Stimulated activated CD8-positive, alpha-beta memory T cell treated with anti-CD3 and anti-CD28 coated beads, Interleukin-7, amount 100 ng/mL, for 1 hour (primary cell): ENCODE data around the gene DDR1.
"Not testable (repeated sequence)": the region's sequence is repeated elsewhere in the genome, so short reads cannot be mapped to it uniquely, and the experiment has no call there.

Source experiments
- DNase-seq, 2 donors: peaks; one replicate each; pipeline ENCODE4 v3.0.0-alpha.2; 2020; ENCODE audit warnings: low read depth in 2 of 2

The DDR1 gene

DNA sequence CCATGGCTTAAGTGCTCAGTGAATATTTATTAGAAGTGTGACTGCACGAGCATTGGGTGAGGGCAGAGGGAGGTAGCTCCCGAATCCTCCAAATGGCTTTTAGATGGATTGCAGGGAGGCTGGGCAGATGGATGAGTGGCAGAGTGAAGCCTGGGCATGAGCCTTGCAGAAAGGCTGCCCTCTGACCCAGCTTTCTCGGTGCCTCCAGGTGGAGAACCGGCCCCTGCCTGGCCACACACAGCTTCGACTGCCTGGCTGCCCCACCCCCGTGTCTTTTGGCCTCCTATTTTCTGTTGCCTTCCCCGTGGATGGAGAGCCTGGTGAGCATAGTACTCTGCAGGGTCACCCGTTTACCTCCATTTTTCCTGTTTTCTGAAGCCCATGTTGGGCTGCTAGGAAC is 33.2 kb downstream of the DDR1 start:
- no peak for DNase-seq

DNA sequence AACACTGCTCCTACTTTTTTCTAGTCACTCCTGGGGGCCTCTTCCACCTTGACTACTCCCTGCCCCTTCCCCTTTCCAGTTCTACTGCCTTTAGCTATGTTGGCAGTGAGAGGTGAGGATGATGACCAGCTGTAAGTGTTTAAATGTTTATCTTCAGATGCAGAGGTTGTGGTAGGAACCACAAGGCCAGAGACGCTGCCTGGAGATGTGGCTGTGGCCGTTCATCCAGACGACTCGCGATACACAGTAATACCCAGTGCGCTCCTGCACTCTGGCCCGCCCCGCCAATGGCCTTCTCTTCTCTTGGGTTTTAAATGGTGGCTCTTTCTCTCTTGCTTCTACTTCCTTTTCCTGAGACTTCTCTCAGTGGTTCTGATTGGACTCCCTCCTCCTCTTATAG is 34.4 kb downstream of the DDR1 start:
- no peak for DNase-seq

DNA sequence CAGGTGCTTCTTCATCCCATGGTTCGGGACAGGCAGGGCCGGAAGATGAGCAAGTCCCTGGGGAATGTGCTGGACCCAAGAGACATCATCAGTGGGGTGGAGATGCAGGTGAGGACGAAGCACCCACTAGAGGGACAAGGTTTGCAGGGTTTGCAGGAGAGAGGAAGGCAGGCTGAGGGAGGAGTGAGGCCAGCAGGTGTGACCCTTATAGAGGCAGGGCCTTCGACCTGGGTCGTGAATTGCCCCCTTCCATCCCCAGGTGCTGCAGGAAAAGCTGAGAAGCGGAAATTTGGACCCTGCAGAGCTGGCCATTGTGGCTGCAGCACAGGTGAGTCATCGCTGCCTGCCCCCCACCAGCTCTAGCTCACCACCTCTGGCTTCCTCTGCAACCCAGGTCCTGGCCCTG is 38.1 kb downstream of the DDR1 start:
- DNase-seq = no peak

DNA sequence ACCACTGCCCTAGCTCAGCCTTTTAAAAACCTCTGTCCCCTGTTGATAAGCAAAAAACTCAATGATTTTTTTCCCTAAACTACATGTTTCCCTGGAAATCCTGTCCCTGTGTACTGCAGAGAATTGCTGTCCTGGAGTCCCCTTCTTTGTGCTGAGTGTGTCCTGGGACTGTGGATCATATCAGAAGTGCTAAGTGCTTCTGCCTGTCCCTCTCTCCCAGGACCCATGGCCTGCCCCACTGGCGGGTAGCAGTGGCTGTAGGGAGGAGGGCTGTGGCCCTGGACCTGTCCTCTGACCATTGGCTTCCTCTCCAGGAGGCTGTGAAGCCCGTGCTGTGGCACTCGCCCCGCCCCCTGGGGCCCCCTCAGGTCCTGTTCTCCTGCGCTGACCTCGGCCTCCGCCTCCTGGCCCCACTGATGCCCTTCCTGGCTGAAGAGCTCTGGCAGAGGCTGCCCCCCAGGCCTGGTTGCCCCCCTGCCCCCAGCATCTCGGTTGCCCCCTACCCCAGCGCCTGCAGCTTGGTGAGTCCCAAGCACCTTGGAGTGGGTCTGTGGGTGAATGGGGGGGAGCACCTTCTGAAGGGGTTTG is 39.8 kb downstream of the DDR1 start:
- DNase-seq = not testable (repeated sequence)

DNA sequence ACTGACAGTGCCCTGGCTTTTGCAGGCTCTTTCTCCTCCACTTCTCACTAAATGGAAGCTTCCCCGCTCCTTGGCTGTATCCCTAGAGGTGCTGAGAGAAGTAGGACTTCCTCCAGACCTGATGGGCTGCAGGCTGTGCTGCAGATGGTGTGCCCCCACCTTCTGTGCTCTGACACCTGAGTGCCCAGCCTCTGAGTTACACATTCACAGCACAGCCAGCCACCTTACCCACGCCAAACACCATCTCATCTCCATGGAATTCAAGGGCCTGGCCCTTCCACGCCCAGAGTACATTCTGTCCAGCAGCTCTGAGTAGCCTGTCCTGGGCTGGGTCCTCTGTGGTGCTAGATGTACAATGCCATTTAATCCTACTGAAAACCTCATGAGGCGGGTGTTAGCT is 42.3 kb downstream of the DDR1 start:
- DNase-seq = no peak

DNA sequence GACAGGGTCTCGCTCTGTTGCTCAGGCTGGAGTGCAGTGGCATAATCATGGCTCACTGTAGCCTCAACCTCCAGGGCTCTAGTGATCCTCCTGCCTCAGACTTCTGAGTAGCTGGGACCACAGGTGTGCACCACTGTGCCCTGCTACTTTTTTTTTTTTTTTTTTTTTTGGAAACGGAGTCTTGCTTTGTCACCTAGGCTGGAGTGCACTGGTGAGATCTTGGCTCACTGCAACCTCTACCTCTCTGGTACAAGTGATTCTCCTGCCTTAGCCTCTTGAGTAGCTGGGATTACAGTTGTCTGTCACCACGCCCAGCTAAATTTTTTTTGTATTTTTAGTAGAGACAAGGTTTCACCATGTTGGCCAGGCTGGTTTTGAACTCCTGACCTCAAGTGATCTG is 42.8 kb downstream of the DDR1 start:
- not testable (repeated sequence) for DNase-seq

DNA sequence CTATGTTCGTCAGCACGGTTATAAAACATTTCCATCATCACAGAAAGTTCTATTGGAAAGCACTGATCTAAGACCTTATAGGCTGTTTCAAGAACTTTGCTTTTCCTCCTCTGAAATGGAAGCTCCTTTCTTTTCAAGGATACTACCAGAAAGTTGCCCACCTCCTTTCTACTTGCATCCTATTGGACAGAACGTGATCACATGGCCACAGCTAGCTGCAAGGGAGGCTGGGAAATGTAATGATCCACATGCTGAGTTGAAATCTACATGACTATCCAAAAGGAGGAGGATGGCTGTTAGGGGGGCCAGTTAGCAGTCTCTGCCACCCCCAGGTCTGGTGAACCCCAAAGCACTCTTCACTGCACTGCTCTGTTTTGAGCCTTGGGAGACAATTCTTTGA is 44.4 kb downstream of the DDR1 start:
- DNase-seq = no peak

DNA sequence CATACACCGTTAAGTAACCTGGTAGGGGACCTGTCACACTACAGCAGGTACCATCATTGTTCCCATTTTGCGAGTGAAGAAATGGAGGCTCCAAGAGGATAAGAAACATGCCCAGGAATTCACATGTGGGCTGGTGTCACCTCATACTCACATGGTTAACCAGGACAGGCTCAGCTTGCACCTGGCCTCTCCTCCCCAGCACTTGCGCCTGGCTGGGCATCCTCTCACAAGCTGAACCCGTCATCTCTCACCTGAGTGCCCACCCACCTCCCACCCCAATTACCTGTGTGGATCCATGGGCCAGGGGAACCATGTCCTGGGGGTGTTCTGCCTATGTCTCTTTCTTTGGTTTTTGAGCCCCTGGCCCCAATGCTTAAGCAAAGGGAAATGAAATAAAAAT is 46.2 kb downstream of the DDR1 start:
- DNase-seq = no peak

DNA sequence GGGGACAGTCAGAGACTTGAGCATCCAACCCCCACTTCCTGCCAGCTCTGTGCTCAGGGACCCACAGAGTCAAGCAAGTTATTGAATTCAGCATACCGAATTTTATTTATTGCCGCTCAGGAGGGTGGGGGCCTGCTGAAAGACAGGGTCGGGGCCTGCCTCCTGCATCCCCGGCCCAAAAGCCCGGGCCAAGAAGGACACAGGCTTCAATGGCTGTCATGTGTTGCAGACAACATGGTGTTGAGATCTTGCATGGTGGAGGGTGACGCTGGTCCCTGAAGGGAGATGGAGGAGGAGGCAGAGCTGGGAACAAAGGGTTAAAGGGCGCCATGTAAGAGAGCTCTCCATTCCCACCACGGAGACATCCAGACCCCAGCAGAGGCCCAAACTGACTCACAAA is 47.0 kb downstream of the DDR1 start:
- no peak for DNase-seq

DNA sequence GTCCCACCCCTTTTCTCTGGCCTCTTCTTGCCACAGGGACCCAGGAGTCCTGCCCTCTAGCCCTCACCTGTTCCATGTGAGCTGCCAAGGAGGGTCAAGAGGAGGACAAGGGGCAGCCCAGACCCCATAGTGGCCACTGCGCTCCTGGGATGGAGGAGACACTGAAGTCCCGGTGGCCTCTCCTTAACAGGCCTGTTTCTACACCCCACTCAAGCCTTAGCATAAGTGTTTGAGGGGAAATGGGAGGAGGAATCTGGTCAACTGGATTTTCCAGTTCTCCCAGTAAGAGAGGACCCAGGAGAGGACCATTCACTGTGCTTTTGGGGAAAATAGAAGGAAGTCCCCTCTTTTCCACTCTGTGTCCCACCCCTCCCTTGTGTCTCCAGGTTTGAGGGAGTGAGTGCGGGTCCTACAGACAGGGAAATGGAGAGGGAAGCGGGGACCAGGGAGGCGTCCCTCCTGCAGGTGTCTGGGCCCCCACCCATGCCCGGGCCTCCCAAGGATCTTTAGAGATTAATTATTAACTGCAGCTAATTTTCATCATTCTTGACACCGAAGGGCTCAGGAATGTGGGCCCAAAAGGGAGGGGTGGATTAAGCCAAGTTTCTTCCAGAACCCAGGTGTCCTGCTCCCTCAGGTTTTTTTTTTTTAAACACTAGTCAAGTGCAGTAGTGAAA is 47.8 kb downstream of the DDR1 start, which contains the start of gene SFTA2:
SFTA2 (minus strand) TSS at position 202 of the 677 bp plus-strand sequence; CDS start at position 128, 74 bp downstream.
- DNase-seq = no peak

DNA sequence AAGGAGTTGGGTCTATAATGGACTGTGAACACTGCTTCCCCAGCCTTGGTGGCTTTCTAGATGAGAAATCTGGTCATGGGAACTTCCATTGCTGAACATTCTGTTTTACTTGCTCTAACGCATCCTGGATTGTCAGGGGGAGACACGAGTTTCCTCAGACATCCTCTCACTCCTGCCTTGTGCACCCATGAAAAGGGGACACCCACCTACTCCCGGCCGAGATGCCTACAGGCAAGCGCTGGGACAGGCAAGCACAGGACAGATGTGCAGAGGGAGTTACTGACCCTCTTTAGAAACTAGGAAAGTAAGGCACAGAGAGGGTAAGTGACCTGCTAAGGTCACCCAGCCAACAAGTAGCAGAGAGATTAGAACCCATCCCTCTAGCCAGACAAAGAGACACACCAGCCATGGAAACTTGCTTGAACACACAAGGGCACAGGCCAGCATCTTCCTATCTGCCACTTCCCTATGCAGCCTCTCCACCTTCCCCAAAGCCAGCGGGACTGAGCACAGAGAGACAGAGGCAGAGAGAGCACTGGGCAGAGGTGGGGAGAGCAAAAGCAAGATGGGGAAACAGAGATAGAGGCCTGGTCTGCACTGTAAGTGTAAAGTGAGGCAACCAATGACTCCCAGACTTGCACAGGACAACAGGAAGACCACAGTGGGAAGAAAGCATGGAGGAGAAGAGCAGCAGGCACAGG is 48.5 kb downstream of the DDR1 start:
- no peak for DNase-seq

DNA sequence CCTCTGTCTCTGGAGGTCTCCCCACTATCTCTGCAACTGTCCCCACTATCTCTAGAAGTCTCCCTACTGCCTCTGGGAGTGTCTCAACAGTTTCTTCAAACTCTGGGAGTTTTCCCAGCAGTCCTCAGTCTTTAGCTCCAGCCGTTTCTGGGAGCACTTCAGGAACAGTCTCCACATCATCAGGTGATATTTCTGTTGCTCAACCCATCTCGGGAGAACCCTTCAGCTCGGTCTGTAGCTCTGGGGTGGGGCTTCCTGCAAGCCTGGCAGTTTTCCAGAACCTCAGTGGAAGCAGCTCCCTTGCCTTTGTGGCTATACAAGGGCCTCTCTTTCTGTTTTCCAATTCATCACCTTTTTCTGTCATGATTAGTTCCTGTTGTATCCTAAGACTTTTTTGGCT is 50.7 kb downstream of the DDR1 start:
- no peak for DNase-seq

DNA sequence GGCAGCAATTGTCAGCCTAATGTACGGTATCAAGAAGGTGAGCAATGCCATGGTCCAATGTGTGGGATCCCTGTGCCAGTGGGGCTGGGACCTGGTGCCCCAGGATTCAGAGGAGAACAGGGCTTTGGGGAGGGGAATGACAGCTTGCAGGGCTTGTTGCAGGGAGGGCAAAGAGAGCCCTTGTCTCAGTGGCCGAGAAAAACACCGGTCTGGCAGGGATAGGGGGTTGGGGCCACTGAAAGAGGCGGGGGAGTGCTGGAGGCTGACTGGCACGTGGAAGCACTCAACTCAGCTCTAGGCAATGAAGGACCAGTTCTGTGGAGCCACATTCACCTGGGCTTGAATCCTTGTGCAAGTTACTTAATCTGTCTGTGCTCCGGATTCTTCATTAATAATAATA is 52.9 kb downstream of the DDR1 start:
- no peak for DNase-seq

DNA sequence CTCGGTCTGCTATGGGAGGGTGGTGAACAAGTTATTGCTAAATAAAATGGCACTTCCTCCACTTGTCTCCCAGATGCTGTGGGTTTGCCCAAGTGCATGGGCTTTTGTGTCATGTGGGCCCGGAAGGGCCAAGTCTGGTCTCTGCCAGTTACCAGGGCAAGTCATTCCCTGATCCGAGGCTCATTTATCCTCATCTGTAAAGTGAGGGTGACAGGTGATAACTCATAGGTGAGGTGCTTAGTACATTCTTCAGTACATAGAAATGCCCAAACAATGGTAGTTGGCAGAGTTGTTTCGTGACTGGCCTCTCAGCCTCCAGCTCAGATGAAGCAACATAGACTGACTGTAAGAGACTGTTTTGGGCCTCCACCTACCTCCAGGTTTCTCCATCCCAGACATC is 54.4 kb downstream of the DDR1 start:
- DNase-seq = no peak

DNA sequence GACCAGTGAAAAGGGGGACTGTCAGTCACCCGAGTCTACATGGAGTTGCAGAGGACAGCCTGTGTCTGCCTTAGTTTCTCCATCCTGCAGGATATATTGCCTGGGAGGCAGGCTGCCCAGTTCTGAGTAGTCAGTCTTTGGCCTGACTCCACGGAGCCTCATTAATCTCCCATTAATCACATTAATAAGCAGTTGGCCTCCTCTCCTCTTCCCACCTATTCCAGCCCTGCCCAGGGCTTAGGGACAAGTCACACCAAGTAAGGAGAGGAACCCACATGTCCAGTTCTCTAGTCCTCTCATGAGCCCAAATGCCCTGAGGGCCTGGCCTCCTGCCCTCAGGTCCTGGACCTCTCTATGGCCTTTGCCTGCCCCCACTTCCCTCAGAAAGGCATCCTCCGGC is 55.2 kb downstream of the DDR1 start:
- no peak for DNase-seq

DNA sequence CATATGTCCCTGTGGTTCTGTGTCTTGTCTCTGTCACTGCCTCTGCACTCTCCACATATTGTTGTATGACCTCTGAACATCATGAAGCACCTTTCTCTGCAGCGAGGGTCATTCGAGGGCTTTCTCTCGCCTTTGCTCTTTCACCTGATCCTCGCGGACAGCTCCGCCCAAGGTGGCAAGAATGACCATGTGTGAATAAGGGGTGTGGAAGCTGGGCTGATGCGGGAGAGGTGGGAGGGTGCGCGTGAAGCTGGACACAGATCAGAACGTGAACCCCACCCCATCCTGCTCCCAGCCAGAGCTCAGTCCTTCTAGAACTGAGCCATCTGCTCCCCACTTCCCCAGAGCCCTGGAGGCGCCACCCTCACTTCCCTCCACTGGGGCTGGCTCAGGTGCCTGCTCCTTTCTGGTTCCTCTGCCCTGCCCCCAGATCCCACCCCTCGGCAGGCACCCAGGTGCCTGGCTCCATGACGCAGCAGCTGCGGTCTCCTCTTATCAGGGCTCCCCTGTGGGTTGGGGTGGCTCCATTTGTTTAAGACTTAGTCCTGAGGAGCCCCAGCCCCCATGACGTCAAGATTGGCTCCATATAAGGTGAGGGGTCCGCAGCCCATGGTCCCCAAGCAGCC is 56.2 kb downstream of the DDR1 start, which contains the start of gene MUCL3:
MUCL3 (plus strand) TSS at position 613 of the 626 bp plus-strand sequence. CDS start 27 bp downstream, outside the sequence.
- no peak for DNase-seq

DNA sequence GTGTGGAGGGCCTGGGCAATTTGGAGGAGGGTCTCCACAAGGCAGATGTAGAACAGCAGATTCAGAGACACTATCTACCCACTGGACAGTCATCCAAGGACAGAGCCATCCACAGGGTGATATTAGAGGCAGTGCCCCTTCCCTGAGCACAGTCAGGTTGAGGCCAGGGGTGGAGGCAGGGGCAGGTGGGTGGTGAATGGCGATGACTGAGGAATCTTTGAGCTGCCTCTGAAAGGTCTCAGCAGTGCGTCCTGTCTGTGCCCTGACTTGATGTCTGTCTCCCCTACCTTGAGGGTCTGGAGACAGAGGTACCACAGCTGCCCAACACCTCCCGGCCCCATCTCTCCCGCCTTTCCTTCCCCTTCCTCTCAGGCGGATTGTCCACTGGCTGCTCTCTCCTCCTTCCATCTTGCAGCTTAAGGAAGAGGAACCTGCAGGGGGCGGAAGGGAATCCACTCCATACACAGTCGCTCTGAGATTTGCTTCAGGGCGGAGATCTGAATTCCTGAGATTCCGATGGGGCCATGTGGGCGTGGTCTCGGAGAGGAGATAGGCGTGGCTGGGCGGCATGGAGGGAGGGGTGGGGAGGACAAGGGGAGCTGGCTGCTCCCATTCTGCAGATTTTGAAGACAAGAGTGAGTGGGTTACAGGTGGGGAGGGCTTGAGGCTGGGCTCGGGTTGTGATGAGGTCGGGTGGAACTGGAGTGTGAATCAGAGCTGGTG is 58.2 kb downstream of the DDR1 start:
- no peak for DNase-seq

DNA sequence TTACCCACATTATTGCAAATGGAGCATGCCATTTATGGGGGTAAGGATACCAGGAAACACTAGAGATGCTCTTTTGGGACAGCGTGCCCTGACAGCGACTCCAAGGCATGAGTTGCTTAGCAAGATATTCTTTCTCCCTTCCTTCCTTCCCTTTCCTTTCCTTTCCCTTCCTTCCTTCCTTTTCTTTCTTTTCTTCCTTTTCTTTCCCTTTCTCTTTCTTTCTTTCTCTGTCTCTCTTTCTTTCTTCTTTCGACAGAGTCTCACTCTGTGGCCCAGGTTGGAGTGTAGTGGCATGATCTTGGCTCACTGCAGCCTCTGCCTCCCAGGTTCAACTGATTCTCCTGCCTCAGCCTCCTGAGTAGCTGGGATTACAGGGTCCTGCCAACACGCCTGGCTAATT is 59.7 kb downstream of the DDR1 start:
- no peak for DNase-seq

DNA sequence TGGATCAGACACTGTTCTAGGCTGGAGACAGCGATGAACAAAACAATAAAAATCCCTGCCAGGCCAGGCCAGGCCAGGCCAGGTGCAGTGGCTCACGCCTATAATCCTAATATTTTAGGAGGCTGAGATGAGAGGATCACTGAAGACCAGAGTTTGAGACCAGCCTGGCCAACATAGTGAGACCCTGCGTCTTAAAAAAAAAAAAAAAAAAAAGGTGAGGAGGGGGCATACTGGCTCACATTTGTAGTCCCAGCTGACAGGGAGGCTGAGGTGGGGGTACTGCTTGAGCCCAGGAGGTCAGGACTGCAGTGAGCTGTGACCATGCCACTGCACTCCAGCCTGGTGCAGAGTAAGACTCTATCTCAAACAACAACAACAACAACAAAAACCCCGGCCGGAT is 61.0 kb downstream of the DDR1 start:
- no peak for DNase-seq

DNA sequence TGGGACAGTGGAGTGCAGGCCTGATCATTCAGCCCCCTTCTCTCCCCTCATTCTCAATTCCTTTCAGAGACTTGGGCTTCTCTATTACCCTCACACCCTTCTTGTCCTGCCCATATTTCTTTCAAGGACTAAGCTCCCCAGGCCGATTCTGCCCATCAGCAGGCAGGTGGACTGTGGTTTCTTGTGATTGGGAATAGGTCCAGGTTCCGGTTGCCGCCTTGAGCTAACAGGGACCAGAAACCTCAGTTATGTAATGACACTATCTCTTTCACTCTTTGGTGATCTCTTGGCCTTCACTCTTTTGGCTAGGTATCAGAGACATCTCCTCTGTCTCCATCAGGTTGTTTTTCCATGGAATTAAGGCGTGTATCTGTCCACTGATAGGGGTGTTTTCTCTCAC is 62.9 kb downstream of the DDR1 start:
- DNase-seq = no peak

DNA sequence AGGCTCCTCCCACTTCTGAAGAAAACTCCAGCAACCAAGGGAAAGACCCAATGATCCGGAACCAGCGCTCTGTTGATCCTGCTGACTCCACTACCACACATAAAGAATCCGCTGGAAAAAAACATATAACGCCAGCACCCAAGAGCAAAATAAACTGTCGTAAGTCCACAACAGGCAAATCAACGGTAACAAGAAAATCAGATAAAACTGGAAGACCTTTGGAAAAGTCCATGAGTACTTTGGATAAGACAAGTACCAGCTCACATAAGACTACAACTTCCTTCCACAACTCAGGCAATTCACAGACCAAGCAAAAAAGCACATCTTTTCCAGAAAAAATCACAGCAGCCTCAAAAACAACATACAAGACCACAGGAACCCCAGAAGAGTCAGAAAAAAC is 64.5 kb downstream of the DDR1 start:
- no peak for DNase-seq
